Astrocyte (in vitro differentiated cells and primary cell): ENCODE results near the gene NCOR1. TPM values are rescaled to one million over a fixed set of nuclear protein-coding genes. Genes with fewer than 3 reads are reported as not detected.
A peak's percentile ranks its signal among the peaks of the same experiment; 100 is the strongest.

ENCODE experiments used
- DNase-seq: peaks from one replicate; pipeline ENCODE4 v3.0.0-alpha.2; 2010; ENCODE audit warnings: low read depth
- FAIRE-seq: peaks from 2 replicates; lab custom pipeline; 2011; peaks lifted over from hg19 to GRCh38; lab: Jason Lieb, UNC
- H2AFZ ChIP-seq: 2 replicates; pipeline ENCODE4 v1.6.0; 2012; ENCODE audit warnings: low read depth, low read length, inconsistent platforms
- H3K27ac ChIP-seq: 2 replicates; pipeline ENCODE4 v1.5.1; 2011; ENCODE audit warnings: low read depth, low read length, inconsistent platforms
- H3K27me3 ChIP-seq: 2 replicates; pipeline ENCODE4 v1.6.0; 2011; ENCODE audit warnings: low read length, inconsistent platforms; ENCODE audit not compliant: insufficient read depth
- H3K36me3 ChIP-seq: 2 replicates; pipeline ENCODE4 v1.5.1; 2011; ENCODE audit warnings: low read length, inconsistent platforms; ENCODE audit not compliant: insufficient read depth
- H3K4me1 ChIP-seq: 2 replicates; pipeline ENCODE4 v1.5.1; 2011; ENCODE audit warnings: low read length, inconsistent platforms; ENCODE audit not compliant: insufficient read depth
- H3K4me2 ChIP-seq: 2 replicates; pipeline ENCODE4 v1.6.0; 2012; ENCODE audit warnings: low read length, inconsistent platforms
- H3K4me3 ChIP-seq: 2 replicates; pipeline ENCODE4 v1.5.1; 2011; ENCODE audit warnings: low read depth, mild to moderate bottlenecking, low read length, inconsistent platforms; ENCODE audit not compliant: insufficient read depth
- H3K79me2 ChIP-seq: 2 replicates; pipeline ENCODE4 v1.6.0; 2012; ENCODE audit warnings: mild to moderate bottlenecking, low read length, inconsistent platforms; ENCODE audit not compliant: insufficient read depth
- H3K9ac ChIP-seq: 2 replicates; pipeline ENCODE4 v1.6.0; 2012; ENCODE audit warnings: mild to moderate bottlenecking, low read length, inconsistent platforms
- H3K9me3 ChIP-seq: 2 replicates; pipeline ENCODE4 v1.5.1; 2012; ENCODE audit warnings: low read depth, mild to moderate bottlenecking, low read length, inconsistent platforms; ENCODE audit not compliant: insufficient read depth
- H4K20me1 ChIP-seq: 2 replicates; pipeline ENCODE4 v1.6.0; 2012; ENCODE audit warnings: low read length, inconsistent platforms; ENCODE audit not compliant: insufficient read depth
- H3K27ac Mint-ChIP-seq: one replicate; pipeline ENCODE4 v1.8.0; 2021; ENCODE audit warnings: mild to moderate bottlenecking, mixed read lengths; ENCODE audit not compliant: unreplicated experiment
- H3K27me3 Mint-ChIP-seq: one replicate; pipeline ENCODE4 v1.8.0; 2021; ENCODE audit warnings: low read depth, mixed read lengths; ENCODE audit not compliant: unreplicated experiment
- H3K36me3 Mint-ChIP-seq: one replicate; pipeline ENCODE4 v1.8.0; 2021; ENCODE audit warnings: low read depth, mixed read lengths; ENCODE audit not compliant: unreplicated experiment
- H3K4me1 Mint-ChIP-seq: one replicate; pipeline ENCODE4 v1.8.0; 2021; ENCODE audit warnings: low read depth, mixed read lengths; ENCODE audit not compliant: unreplicated experiment
- H3K4me3 Mint-ChIP-seq: one replicate; pipeline ENCODE4 v1.8.0; 2021; ENCODE audit warnings: mild to moderate bottlenecking, moderate library complexity, mixed read lengths; ENCODE audit not compliant: unreplicated experiment
- H3K9me3 Mint-ChIP-seq: one replicate; pipeline ENCODE4 v1.8.0; 2021; ENCODE audit warnings: mild to moderate bottlenecking, mixed read lengths; ENCODE audit not compliant: unreplicated experiment
- CTCF ChIP-seq: IDR thresholded peaks from 2 replicates; pipeline ENCODE4 v1.5.1; 2011; ENCODE audit warnings: low read depth, mild to moderate bottlenecking, inconsistent platforms, low read length, moderate library complexity; ENCODE audit not compliant: insufficient read depth
- EZH2 ChIP-seq: IDR thresholded peaks from 2 replicates; pipeline ENCODE4 v1.6.1; 2012; ENCODE audit warnings: mild to moderate bottlenecking, low read length, inconsistent platforms; ENCODE audit not compliant: insufficient read depth
- total RNA-seq: library from RNA; stranded (reverse); gene quantifications from 2 replicates; pipeline ENCODE4 v1.2.1, GENCODE V29; 2021

Gene NCOR1
- total RNA-seq, 1 donor from 2014 or later = 119 TPM

DNA sequence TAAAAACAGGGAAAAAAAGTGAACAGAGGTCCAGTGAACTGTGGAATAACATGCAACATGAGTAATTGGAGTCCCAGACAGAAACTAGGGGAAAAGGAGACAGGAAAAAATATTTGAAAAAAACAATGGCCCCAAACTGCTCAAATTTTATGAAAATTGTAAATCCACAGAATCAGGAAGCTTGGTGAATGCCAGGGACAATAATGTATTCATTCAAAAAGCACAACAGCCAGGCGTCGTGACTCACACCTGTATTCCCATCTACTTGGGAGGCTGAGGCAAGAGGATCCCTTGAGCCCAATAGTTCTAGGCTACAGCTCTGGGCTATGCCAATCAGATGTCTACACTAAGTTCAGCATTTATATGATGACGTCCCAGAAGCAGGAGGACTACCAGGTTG lies 23.7 kb downstream of the NCOR1 start:
- H3K4me3 ChIP-seq = no peak overlapping the region
- H4K20me1 ChIP-seq = peaks cover 35% of the 10 kb centered on the region
- H3K27ac ChIP-seq = no peak overlapping the region
- DNase-seq = no peak
- peaks cover 96% of the 10 kb centered on the region for H3K79me2 ChIP-seq
- no peak overlapping the region for H3K9ac ChIP-seq
- H3K4me2 ChIP-seq = no peak overlapping the region
- TF ChIP-seq CTCF (no peak), EZH2 (no peak)
- H3K27me3 ChIP-seq = no peaks in the 10 kb centered on the region
- H3K4me1 ChIP-seq = no peaks in the 10 kb centered on the region
- no peak overlapping the region for H3K4me3 Mint-ChIP-seq
- no peak for FAIRE-seq
- no peaks in the 10 kb centered on the region for H3K27me3 Mint-ChIP-seq
- no peaks in the 10 kb centered on the region for H3K9me3 ChIP-seq
- peak overlapping the region; percentile 60 for H3K27ac Mint-ChIP-seq
- peaks cover 6% of the 10 kb centered on the region for H3K36me3 Mint-ChIP-seq
- H3K36me3 ChIP-seq = peaks cover 7% of the 10 kb centered on the region
- peaks cover 10% of the 10 kb centered on the region for H3K4me1 Mint-ChIP-seq
- H3K9me3 Mint-ChIP-seq = no peaks in the 10 kb centered on the region
- H2AFZ ChIP-seq = no peak overlapping the region

GRCh38 chr17:16190703-16191360 lies 24.5 kb downstream of the NCOR1 start:
- H3K4me3 Mint-ChIP-seq = no peak overlapping the region

More at GRCh38 chr17:16190703-16191360, 24.5 kb downstream of the NCOR1 start:
- no peak overlapping the region for H3K4me3 ChIP-seq
- Mint-ChIP-seq H3K27ac (peak overlapping the region; percentile 47), H3K9me3 (no peaks in the 10 kb centered on the region), H3K27me3 (no peaks in the 10 kb centered on the region), H3K4me1 (peaks cover 10% of the 10 kb centered on the region), H3K36me3 (peaks cover 7% of the 10 kb centered on the region)
- no peak overlapping the region for H2AFZ ChIP-seq
- no peak for DNase-seq
- FAIRE-seq = no peak
- H3K4me2 ChIP-seq = no peak overlapping the region
- no peak overlapping the region for H3K9ac ChIP-seq
- peaks cover 40% of the 10 kb centered on the region for H4K20me1 ChIP-seq
- no peaks in the 10 kb centered on the region for H3K9me3 ChIP-seq
- no peaks in the 10 kb centered on the region for H3K4me1 ChIP-seq
- peaks cover 13% of the 10 kb centered on the region for H3K36me3 ChIP-seq
- H3K79me2 ChIP-seq = peaks cover 96% of the 10 kb centered on the region
- no peak overlapping the region for H3K27ac ChIP-seq
- TF ChIP-seq EZH2 = no peak
- no peak for TF ChIP-seq CTCF
- H3K27me3 ChIP-seq = no peaks in the 10 kb centered on the region
